OCI-LY1 (cell line): ENCODE measurements around the gene SF3B3.

ENCODE experiments used
- H2AFZ ChIP-seq: fragments of 200-600 bp; sonication (generic), shearing (Covaris generic); 2 replicates; pipeline ENCODE4 v1.6.0; 2014; ENCODE audit warnings: antibody characterized with exemption, mild to moderate bottlenecking, low read length
- H3F3A ChIP-seq: fragments of 200-600 bp; sonication (generic), shearing (Covaris generic); 2 replicates; pipeline ENCODE4 v1.6.0; 2014; ENCODE audit warnings: mild to moderate bottlenecking, antibody characterized with exemption, low read length, moderate library complexity; ENCODE audit not compliant: insufficient read depth
- H3K27ac ChIP-seq: fragments of 200-600 bp; sonication (generic); 2 replicates; pipeline ENCODE4 v1.5.1; 2014; ENCODE audit warnings: low read length, mixed run types, mild to moderate bottlenecking, low read depth; ENCODE audit not compliant: poor library complexity, severe bottlenecking
- H3K27me3 ChIP-seq: fragments of 200-600 bp; sonication (generic); 2 replicates; pipeline ENCODE4 v1.6.0; 2014; ENCODE audit warnings: antibody characterized with exemption, mild to moderate bottlenecking, low read length, moderate library complexity; ENCODE audit not compliant: insufficient read depth
- H3K36me3 ChIP-seq: fragments of 200-600 bp; sonication (generic); 2 replicates; pipeline ENCODE4 v1.6.1; 2014; ENCODE audit warnings: mild to moderate bottlenecking, antibody characterized with exemption, low read length, moderate library complexity, mixed read lengths; ENCODE audit not compliant: insufficient read depth
- H3K4me1 ChIP-seq: fragments of 200-600 bp; sonication (generic); 2 replicates; pipeline ENCODE4 v1.5.1; 2014; ENCODE audit warnings: mild to moderate bottlenecking, low read length, moderate library complexity; ENCODE audit not compliant: insufficient read depth, severe bottlenecking
- H3K4me2 ChIP-seq: fragments of 200-600 bp; sonication (generic), shearing (Covaris generic); 2 replicates; pipeline ENCODE4 v1.6.1; 2014; ENCODE audit warnings: low read length
- H3K4me3 ChIP-seq: fragments of 200-600 bp; sonication (generic); 2 replicates; pipeline ENCODE4 v1.5.1; 2014; ENCODE audit warnings: low read length, low read depth, mild to moderate bottlenecking, mixed read lengths; ENCODE audit not compliant: poor library complexity, severe bottlenecking
- H3K79me2 ChIP-seq: fragments of 200-600 bp; shearing (Covaris generic); 2 replicates; pipeline ENCODE4 v1.6.1; 2016; ENCODE audit warnings: mixed run types, low read length, mixed read lengths; ENCODE audit not compliant: insufficient read depth
- H3K9ac ChIP-seq: fragments of 200-600 bp; sonication (generic), shearing (Covaris generic); 2 replicates; pipeline ENCODE4 v1.6.1; 2014; ENCODE audit warnings: mild to moderate bottlenecking, low read length, mixed read lengths
- H3K9me2 ChIP-seq: fragments of 200-600 bp; sonication (generic), shearing (Covaris generic); 2 replicates; pipeline ENCODE4 v1.6.1; 2014; ENCODE audit warnings: low read depth, mild to moderate bottlenecking, low read length, mixed read lengths
- H3K9me3 ChIP-seq: fragments of 200-600 bp; shearing (Covaris generic); 2 replicates; pipeline ENCODE4 v1.6.1; 2014; ENCODE audit warnings: low read length, mixed read lengths
- H4K20me1 ChIP-seq: fragments of 200-600 bp; sonication (generic), shearing (Covaris generic); 2 replicates; pipeline ENCODE4 v1.6.0; 2016; ENCODE audit warnings: mild to moderate bottlenecking, low read length; ENCODE audit not compliant: insufficient read depth
- EZH2 ChIP-seq: fragments of 200-600 bp; sonication (generic), shearing (Covaris generic); IDR thresholded peaks from 2 replicates; pipeline ENCODE4 v1.8.0; 2017; ENCODE audit warnings: borderline replicate concordance, mixed run types, mild to moderate bottlenecking, antibody characterized with exemption, low read length, moderate library complexity, mixed read lengths
- TF ChIP-seq, protein P1 (sequence below): fragments of 200-600 bp; sonication (generic), shearing (Covaris generic); IDR thresholded peaks from 2 replicates; pipeline ENCODE4 v1.5.1; 2017; ENCODE audit warnings: mild to moderate bottlenecking, antibody characterized with exemption, low read length, moderate library complexity, mixed read lengths

SF3B3 gene

DNA sequence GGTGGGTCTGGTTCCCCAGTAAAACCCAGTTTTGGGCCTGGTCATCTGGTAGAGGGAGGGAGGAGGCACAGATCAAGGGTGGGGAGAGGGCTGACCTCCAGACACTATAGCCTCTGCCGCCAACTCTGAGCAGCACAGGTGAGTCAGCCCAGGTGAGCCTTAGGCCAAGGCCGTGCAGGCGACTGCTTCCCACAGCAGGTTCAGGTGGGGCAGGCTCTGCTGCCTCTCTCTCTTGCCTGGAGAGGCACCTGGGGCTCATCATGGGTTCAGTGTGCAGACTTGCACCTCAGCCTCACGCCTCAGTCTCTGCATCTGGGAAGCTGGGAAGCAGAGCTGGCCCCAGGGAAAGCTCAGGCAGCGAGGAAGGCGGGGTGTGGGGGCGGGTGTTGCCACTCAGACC is 84.9 kb downstream of the SF3B3 start:
- Histone ChIP-seq H3K9me3 (no peaks in the 10 kb centered on the region), H3K27me3 (no peaks in the 10 kb centered on the region; the same call in 1 of the 2 replicates), H3K9me2 (no peaks in the 10 kb centered on the region), H3F3A (no peaks in the 10 kb centered on the region), H3K9ac (no peak overlapping the region), H3K4me3 (no peak overlapping the region), H3K36me3 (no peaks in the 10 kb centered on the region), H2AFZ (no peak overlapping the region), H4K20me1 (no peaks in the 10 kb centered on the region), H3K4me1 (no peaks in the 10 kb centered on the region), H3K4me2 (no peak overlapping the region), H3K79me2 (no peaks in the 10 kb centered on the region), H3K27ac (no peak overlapping the region)
- no peak for TF ChIP-seq EZH2
- TF ChIP-seq, protein P1, sequence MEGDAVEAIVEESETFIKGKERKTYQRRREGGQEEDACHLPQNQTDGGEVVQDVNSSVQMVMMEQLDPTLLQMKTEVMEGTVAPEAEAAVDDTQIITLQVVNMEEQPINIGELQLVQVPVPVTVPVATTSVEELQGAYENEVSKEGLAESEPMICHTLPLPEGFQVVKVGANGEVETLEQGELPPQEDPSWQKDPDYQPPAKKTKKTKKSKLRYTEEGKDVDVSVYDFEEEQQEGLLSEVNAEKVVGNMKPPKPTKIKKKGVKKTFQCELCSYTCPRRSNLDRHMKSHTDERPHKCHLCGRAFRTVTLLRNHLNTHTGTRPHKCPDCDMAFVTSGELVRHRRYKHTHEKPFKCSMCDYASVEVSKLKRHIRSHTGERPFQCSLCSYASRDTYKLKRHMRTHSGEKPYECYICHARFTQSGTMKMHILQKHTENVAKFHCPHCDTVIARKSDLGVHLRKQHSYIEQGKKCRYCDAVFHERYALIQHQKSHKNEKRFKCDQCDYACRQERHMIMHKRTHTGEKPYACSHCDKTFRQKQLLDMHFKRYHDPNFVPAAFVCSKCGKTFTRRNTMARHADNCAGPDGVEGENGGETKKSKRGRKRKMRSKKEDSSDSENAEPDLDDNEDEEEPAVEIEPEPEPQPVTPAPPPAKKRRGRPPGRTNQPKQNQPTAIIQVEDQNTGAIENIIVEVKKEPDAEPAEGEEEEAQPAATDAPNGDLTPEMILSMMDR, result no peak

DNA sequence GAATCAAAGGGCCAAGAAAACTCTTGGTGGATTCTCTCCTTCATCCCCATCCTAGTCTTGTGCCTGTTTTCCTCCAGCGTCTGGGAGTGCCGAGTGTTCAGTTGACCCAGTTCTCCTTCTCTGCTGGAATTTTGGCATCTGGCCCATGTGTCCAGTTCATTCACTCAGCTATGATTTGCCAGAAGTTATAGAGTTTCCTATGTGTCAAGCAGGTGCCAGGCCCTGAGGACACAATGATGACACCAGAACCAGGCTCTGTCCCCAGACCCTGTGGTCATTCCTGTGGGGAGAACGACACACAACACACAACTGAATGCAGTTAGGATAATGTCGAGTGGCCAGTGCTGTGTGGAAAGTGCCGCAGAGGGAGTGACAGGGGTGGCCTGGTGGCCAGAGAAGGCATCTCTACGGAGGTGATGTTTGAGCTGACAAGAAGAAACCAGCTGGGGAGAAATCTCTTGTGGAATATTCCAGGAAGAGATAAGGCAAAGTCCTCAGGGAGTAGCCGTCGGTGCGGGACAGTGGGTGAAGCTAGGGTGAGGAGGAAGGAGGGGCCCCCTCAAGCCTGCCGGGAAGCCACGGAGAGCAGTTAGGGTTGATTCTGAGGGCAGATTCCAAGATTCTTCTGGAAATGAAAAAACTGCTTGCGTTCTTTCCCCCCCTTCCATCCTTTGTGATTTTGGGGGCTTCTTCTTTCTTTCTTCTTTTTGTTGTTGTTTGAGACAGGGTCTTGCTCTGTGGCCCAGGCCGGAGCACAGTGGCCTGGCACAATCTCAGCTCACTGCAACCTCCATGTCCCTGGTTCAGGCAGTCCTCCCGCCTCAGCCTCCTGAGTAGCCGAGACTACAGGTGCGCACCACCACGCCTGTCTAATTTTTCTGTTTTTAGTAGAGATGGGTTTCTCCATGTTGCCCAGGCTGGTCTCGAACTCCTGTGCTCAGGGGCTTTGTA is 86.9 kb downstream of the SF3B3 start:
- H3K79me2 ChIP-seq, result no peaks in the 10 kb centered on the region
- no peak overlapping the region for H3K27ac ChIP-seq
- no peaks in the 10 kb centered on the region for H3K4me1 ChIP-seq
- no peaks in the 10 kb centered on the region; the same call in 1 of the 2 replicates for H3K27me3 ChIP-seq
- no peaks in the 10 kb centered on the region for H3F3A ChIP-seq
- H3K9me2 ChIP-seq, result no peaks in the 10 kb centered on the region
- H3K36me3 ChIP-seq, result no peaks in the 10 kb centered on the region
- no peaks in the 10 kb centered on the region for H4K20me1 ChIP-seq
- H3K4me2 ChIP-seq, result no peak overlapping the region
- H2AFZ ChIP-seq, result no peak overlapping the region
- no peak overlapping the region for H3K4me3 ChIP-seq
- no peaks in the 10 kb centered on the region for H3K9me3 ChIP-seq
- TF ChIP-seq EZH2, result no peak
- TF ChIP-seq, protein P1, result no peak
- no peak overlapping the region for H3K9ac ChIP-seq

DNA sequence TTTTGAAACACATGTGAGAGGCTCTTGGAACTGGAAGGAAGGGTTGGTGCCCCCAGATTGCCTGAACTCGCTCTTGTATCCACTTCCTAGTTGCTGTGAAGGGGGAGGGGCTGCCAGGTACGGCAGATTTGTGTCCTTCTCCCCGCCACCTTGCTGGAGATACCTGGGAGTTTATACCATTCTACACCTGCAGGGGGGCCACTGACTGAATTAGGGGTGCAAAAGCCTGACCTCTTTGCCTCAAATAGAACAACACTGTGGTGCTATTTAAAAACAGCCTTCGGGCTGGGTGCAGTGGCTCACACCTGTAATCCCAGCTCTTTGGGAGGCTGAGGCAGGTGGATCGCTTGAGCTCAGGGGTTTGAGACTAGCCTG is 87.6 kb downstream of the SF3B3 start:
- H3K27me3 ChIP-seq, result no peaks in the 10 kb centered on the region; the same call in 1 of the 2 replicates
- no peaks in the 10 kb centered on the region for H3K4me1 ChIP-seq
- no peak overlapping the region for H3K4me2 ChIP-seq
- H3K79me2 ChIP-seq, result no peaks in the 10 kb centered on the region
- TF ChIP-seq EZH2, result no peak
- TF ChIP-seq, protein P1, result no peak
- no peak overlapping the region for H3K27ac ChIP-seq
- no peak overlapping the region for H3K4me3 ChIP-seq
- H3K9ac ChIP-seq, result no peak overlapping the region
- no peaks in the 10 kb centered on the region for H4K20me1 ChIP-seq
- no peaks in the 10 kb centered on the region for H3K36me3 ChIP-seq
- no peaks in the 10 kb centered on the region for H3K9me2 ChIP-seq
- no peak overlapping the region for H2AFZ ChIP-seq
- no peaks in the 10 kb centered on the region for H3K9me3 ChIP-seq
- no peaks in the 10 kb centered on the region for H3F3A ChIP-seq
